Measurements from ENCODE around the gene SLC26A9. TPM values are rescaled to one million over a fixed set of nuclear protein-coding genes. Genes with fewer than 3 reads are reported as not detected.

Gene SLC26A9
- total RNA-seq, 2 donors from 2014 or later = 24.4 to 35.4 TPM

DNA sequence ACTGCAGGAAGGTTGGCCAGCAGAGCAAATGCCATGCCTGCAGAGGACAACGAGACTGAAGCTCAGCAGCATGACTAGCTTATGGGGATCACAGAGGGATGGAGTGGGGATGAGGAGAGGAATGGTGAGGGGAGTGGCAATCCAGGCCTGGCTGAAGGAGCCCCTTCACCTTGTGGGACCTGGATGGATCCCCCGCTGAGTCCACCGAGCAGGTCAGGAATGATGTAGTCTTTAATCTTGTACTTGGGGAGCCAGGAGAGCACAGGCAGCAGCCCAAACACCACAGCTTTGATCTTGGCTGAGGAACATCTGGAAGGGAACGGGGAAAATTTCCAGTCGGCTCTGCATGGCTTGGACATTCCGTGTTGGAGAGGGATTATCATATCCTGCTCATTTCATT lies 10.5 kb downstream of the SLC26A9 start:
- TF ChIP-seq, protein P1, sequence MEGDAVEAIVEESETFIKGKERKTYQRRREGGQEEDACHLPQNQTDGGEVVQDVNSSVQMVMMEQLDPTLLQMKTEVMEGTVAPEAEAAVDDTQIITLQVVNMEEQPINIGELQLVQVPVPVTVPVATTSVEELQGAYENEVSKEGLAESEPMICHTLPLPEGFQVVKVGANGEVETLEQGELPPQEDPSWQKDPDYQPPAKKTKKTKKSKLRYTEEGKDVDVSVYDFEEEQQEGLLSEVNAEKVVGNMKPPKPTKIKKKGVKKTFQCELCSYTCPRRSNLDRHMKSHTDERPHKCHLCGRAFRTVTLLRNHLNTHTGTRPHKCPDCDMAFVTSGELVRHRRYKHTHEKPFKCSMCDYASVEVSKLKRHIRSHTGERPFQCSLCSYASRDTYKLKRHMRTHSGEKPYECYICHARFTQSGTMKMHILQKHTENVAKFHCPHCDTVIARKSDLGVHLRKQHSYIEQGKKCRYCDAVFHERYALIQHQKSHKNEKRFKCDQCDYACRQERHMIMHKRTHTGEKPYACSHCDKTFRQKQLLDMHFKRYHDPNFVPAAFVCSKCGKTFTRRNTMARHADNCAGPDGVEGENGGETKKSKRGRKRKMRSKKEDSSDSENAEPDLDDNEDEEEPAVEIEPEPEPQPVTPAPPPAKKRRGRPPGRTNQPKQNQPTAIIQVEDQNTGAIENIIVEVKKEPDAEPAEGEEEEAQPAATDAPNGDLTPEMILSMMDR (IDR thresholded peaks at IDR 0.05) = no peak
- Histone ChIP-seq H3K27ac (no peak overlapping the region), H3K36me3 (no peaks in the 10 kb centered on the region), H3K4me1 (peaks cover 0 to 7% of the 10 kb centered on the region in 2 donors), H3K4me3 (no peak overlapping the region), H3K27me3 (no peaks in the 10 kb centered on the region), H3K9me3 (no peaks in the 10 kb centered on the region)
- DNase-seq (ENCODE audit: low spot score) = no peak

DNA sequence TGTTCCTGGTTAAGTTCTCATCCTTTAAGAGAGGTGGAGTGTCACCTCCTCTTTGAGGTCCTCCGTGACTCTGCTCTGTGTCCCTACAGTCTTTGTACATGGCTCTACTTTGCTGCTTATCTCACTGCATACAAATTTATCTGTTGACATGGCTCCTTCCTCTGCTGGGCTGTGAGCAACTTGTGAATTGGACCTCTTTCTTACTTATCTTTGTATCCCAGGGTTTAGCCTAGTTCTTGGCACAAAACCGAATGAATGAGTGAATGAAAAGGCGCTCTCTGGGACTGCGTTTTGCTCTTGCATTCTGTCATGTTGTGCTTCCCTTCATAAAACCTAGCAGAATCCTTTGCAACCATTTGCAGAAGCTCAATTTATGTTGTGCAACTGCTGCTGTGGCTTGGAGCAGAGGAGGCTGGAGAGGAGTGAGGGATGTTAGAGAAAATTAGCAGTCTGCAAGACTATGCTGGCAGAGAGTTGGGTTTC lies 12.4 kb downstream of the SLC26A9 start:
- no peaks in the 10 kb centered on the region for H3K27me3 ChIP-seq
- TF ChIP-seq, protein P1 (IDR thresholded peaks at IDR 0.05) = no peak
- no peak overlapping the region for H3K27ac ChIP-seq

DNA sequence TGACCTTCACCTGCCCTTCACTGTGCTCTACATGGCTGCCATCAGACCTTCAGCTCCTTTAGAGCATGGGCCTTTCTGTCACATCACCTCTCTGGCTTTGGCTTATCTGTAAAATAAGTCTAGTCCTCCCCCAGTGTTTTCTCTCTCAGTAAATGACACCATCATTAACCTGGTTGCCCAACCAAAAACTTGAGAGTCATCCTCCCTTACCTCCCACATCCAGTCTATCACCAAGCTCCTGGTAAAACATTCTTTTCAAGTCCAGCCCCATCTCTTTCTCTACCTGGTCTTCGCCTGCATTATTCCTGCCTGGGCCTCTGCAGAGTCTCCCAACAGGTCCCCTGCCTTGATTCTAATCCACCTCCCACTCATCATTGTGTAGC lies 13.1 kb downstream of the SLC26A9 start:
- no peak for DNase-seq (ENCODE audit: low spot score)
- TF ChIP-seq, protein P1 (IDR thresholded peaks at IDR 0.05) = no peak
- Histone ChIP-seq H3K36me3 (no peaks in the 10 kb centered on the region), H3K4me3 (no peak overlapping the region), H3K27ac (no peak overlapping the region), H3K9me3 (no peaks in the 10 kb centered on the region), H3K27me3 (no peaks in the 10 kb centered on the region), H3K4me1 (peaks cover 0 to 7% of the 10 kb centered on the region in 2 donors)

More for the DNA sequence above, 12.4 kb downstream of the SLC26A9 start:
- H3K4me1 ChIP-seq = peaks cover 0 to 7% of the 10 kb centered on the region in 2 donors
- no peaks in the 10 kb centered on the region for H3K36me3 ChIP-seq
- H3K4me3 ChIP-seq = no peak overlapping the region
- H3K9me3 ChIP-seq = no peaks in the 10 kb centered on the region
- no peak for DNase-seq (ENCODE audit: low spot score)

DNA sequence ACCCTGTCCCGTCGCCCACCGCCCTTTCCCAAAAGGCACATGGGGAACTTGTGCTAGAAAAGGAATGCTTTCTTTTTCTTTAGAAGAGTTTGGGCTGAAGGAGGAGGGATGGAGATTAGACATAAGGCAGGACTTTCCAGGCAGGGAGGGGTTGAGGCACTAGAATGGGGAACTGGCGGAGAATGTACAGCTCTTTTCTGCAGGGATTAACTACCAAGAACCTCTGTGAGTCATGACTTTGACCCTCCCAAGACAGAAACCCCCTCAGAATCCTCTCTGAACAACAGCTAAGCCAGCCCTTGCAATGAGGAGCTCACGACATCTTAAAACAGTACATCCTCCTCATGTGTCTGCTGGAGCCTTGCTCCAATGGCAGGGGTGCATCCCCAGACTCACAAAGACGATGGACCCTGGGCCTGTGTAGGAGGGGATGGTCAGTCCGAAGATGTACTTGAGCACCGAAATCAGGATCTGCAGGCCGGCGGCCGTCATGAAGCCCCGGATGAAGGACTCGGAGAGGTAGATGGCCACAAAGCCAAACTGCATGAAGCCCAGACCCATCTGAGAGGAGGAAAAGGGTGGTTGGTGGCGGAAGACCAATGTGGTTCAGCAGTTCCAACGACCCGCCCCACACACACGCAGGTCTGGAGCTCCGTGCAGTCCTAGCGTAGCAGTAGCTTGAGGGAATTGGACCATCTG lies 13.6 kb downstream of the SLC26A9 start:
- no peak for DNase-seq (ENCODE audit: low spot score)
- H3K27ac ChIP-seq = no peak overlapping the region
- no peaks in the 10 kb centered on the region for H3K36me3 ChIP-seq
- H3K4me1 ChIP-seq = peaks cover 0 to 7% of the 10 kb centered on the region in 2 donors
- TF ChIP-seq, protein P1 (IDR thresholded peaks at IDR 0.05) = no peak
- H3K9me3 ChIP-seq = no peaks in the 10 kb centered on the region
- no peaks in the 10 kb centered on the region for H3K27me3 ChIP-seq
- H3K4me3 ChIP-seq = no peak overlapping the region

DNA sequence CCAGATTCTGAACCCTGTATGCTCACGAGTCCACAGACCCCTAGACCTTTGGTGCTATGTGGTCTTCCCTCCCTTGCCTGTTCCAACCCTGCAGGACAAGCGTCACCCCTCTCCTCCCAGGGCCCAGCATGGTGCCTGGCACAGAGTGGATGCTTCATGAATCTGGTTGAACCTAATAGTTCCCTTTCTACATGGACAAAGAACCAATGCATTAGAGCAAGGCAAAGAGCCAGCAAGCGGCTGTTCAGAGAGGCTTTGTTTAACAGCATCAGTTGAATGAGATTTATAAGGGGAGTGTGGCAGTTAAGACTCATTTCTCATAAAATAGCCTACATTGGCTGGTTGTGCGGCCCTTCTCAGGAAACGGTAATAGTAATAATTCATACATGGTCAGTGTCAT lies 14.9 kb downstream of the SLC26A9 start:
- no peak for DNase-seq (ENCODE audit: low spot score)
- Histone ChIP-seq H3K27me3 (no peaks in the 10 kb centered on the region), H3K4me1 (peaks cover 0 to 7% of the 10 kb centered on the region in 2 donors), H3K4me3 (no peak overlapping the region), H3K36me3 (no peaks in the 10 kb centered on the region), H3K27ac (no peak overlapping the region), H3K9me3 (no peaks in the 10 kb centered on the region)
- TF ChIP-seq, protein P1 (IDR thresholded peaks at IDR 0.05) = no peak

DNA sequence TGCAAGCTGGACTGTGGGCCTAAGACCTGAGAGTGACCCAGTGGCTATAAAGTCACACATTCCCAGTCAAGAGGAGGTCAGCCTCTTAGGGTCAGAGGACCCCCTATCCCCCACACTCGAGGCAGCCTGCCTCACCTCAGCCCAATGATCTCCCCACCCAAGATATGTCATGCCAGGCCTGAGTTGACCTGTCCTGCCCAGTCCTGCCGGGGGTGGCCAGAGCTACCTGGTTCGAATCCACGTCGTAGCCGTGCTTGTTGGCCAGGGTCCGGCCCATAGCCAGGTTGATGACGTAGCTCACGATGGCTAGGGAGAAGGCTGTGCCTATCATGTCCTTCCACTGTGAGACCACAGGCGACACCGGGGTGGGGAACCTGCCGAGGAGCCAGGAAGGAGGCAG lies 15.6 kb downstream of the SLC26A9 start:
- no peaks in the 10 kb centered on the region for H3K27me3 ChIP-seq
- TF ChIP-seq, protein P1 (IDR thresholded peaks at IDR 0.05) = no peak
- H3K27ac ChIP-seq = no peak overlapping the region
- H3K4me3 ChIP-seq = no peak overlapping the region
- H3K4me1 ChIP-seq = peaks cover 0 to 7% of the 10 kb centered on the region in 2 donors
- no peaks in the 10 kb centered on the region for H3K9me3 ChIP-seq
- H3K36me3 ChIP-seq = no peaks in the 10 kb centered on the region
- DNase-seq (ENCODE audit: low spot score) = no peak
